Measurements from ENCODE around the gene RASGRF2.

DNA sequence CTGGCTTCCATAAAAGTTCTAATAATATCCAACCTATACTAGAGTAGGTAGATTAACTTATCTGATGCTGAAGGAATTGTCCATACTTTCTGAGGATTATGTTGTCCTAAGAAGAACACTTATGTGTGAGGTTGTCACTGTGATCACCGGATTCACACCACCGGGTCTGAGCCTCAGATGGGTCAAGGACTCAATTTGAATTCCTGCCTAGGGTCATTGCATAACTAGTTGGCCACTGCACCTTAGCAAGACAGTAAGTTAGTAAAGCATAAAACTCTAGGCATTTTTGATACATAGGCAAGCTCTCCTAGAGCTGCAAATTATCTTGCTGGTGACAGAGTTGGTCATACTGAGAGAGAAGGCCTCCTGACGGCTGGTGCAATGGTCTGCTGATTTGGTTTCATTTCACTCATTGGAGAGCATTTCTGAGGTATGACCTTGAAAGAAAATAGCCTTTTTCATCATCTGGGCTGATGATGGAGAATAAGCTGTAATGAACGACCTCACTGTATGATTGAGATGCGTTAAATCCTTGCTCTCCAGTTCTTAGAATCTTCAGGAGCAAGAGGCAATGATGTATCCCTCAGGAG is 200.9 kb downstream of the RASGRF2 start:
- TF ChIP-seq EZH2 (IDR thresholded peaks at IDR 0.05; ENCODE audit: insufficient read depth, poor library complexity, severe bottlenecking) (no peak), EZH2phosphoT487 (IDR thresholded peaks at IDR 0.05; ENCODE audit: insufficient read depth, low read depth) (no peak)

Measured in GM23248 (cell line).